ENCODE measurements around the gene TRIM71. TPM values are rescaled to one million over a fixed set of nuclear protein-coding genes. Genes with fewer than 3 reads are reported as not detected.

TRIM71 gene
- total RNA-seq, 1 experiment from 2014 or later: 0.17 TPM

GRCh38 chr3:32831791-32832190 lies 14.0 kb downstream of the TRIM71 start:
- Histone ChIP-seq H3K79me2 (ENCODE audit: insufficient read depth, low read length) (no peaks in the 10 kb centered on the region), H3K4me3 (replicated peaks in 1 of 2; ENCODE audit: low read depth in 1 of 2, low read length in 2 of 2) (no peak overlapping the region), H3K27me3 (ENCODE audit: insufficient read depth, low read length) (peaks cover 20% of the 10 kb centered on the region), H3K9ac (ENCODE audit: low read length) (no peak overlapping the region), H3K9me3 (ENCODE audit: control insufficient read depth in 1 of 2, insufficient read depth in 1 of 2, low read depth in 1 of 2, low read length in 2 of 2) (no peaks in the 10 kb centered on the region), H3K27ac (ENCODE audit: low read depth, low read length) (no peak overlapping the region), H3K9me2 (ENCODE audit: insufficient read depth) (no peaks in the 10 kb centered on the region), H3K36me3 (ENCODE audit: control insufficient read depth in 1 of 2, insufficient read depth in 2 of 2, low read length in 2 of 2) (no peaks in the 10 kb centered on the region), H2AFZ (ENCODE audit: low read depth, low read length, poor library complexity, severe bottlenecking) (no peak overlapping the region), H3K4me1 (ENCODE audit: control insufficient read depth in 1 of 2, insufficient read depth in 2 of 2, low read length in 2 of 2) (no peaks in the 10 kb centered on the region), H3K4me2 (ENCODE audit: low read length) (no peak overlapping the region), H4K20me1 (ENCODE audit: insufficient read depth) (no peaks in the 10 kb centered on the region)
- POLR2A ChIA-PET: no interaction called here
- TF ChIP-seq CEBPB (IDR thresholded peaks at IDR 0.05; ENCODE audit: low read depth) (no peak), POLR2A (IDR thresholded peaks at IDR 0.05; ENCODE audit: borderline replicate concordance, extremely low read depth, insufficient read depth, insufficient read length) (no peak), ZNF274 (IDR thresholded peaks at IDR 0.05; ENCODE audit: low read depth, low read length) (no peak), RAD21 (IDR thresholded peaks at IDR 0.05; ENCODE audit: low read depth) (no peak), CTCF (IDR thresholded peaks at IDR 0.05 in 2 of 3, conservative IDR thresholded peaks at IDR 0.05 in 1 of 3; ENCODE audit: borderline replicate concordance in 1 of 3, insufficient read depth in 1 of 3, low read depth in 2 of 3, low read length in 2 of 3) (no peak), YY1 (IDR thresholded peaks at IDR 0.05; ENCODE audit: extremely low read depth, insufficient replicate concordance, low read depth, low read length) (no peak), ELF1 (IDR thresholded peaks at IDR 0.05; ENCODE audit: borderline replicate concordance, low read depth) (no peak), JUND (IDR thresholded peaks at IDR 0.05) (no peak), SRF (IDR thresholded peaks at IDR 0.05; ENCODE audit: low read depth) (no peak), SIN3A (IDR thresholded peaks at IDR 0.05; ENCODE audit: low read depth) (no peak), ZBTB33 (IDR thresholded peaks at IDR 0.05; ENCODE audit: extremely low read depth, insufficient replicate concordance, low read length) (no peak), ZFX (IDR thresholded peaks at IDR 0.05) (no peak), SP1 (IDR thresholded peaks at IDR 0.05; ENCODE audit: low read depth) (no peak), EZH2 (IDR thresholded peaks at IDR 0.05) (no peak), REST (IDR thresholded peaks at IDR 0.05; ENCODE audit: low read depth) (no peak), EGR1 (IDR thresholded peaks at IDR 0.05; ENCODE audit: low read depth) (no peak), FOSL1 (IDR thresholded peaks at IDR 0.05; ENCODE audit: low read depth) (no peak), EZH2phosphoT487 (IDR thresholded peaks at IDR 0.05; ENCODE audit: borderline replicate concordance) (no peak), CBX3 (IDR thresholded peaks at IDR 0.05; ENCODE audit: low read depth) (no peak)
- CTCF ChIA-PET: no interaction called here
- DNase-seq (ENCODE audit: low read depth, low spot score): no peak
- intact Hi-C loops (cut with micrococcal nuclease): no loop called here
- BruUV-seq (replicated peaks): no TSS peak
- RAD21 ChIA-PET (ENCODE audit: low non-redundant PET in 1 of 2, low total read pairs in 2 of 2, uncharacterized antibody in 2 of 2, unreplicated experiment in 2 of 2): no interaction called here
- ATAC-seq: no peak

Data from HCT116 (cell line).